ENCODE data around the gene PIGT.

DNA sequence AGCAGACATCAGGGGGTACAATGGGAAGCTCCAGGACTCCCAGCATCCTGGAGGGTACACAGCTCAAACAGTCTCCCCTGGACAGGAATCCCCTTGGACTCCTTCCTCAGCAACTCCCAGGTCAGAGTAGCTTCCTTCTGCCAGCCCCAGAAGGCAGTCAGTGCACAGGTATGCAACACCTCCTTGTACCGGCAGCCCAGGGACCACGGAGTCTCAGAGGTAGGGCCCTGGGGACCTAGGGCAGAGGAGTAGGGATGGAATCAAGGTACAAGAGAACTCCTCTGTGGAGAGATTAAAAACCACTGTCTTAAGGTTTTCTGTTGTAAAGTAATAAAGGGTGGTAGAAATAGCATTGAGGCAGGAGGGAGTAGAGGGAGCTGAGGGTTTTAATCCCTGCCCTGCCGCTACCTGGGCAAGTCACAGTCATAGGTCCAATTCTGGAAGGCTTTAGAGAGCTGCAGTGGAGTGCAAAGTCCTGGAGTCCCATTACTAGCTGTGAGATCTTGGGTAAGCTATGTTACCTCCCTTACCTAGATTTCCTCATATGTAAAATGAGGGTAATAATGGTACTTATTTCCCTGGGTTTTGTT is 45.3 kb upstream of the PIGT start:
- TF ChIP-seq CTCF (IDR thresholded peaks at IDR 0.05) (no peak), EP300 (IDR thresholded peaks at IDR 0.05) (no peak)
